ENCODE measurements around the gene KCND1.
A peak's percentile ranks its signal among the peaks of the same experiment; 100 is the strongest.

Gene KCND1

GRCh38 chrX:48917139-48918001 lies 54.3 kb downstream of the KCND1 start:
- Histone ChIP-seq H3K4me1 (ENCODE audit: insufficient read depth, insufficient read length) (peaks cover 7% of the 10 kb centered on the region), H3K9ac (ENCODE audit: insufficient read length, low read depth) (peak overlapping the region; percentile 96), H3K27me3 (ENCODE audit: insufficient read depth, insufficient read length) (no peaks in the 10 kb centered on the region), H3K9me3 (ENCODE audit: insufficient read depth, low read length) (no peaks in the 10 kb centered on the region), H3K36me3 (ENCODE audit: insufficient read depth, insufficient read length, low read length) (peaks cover 43% of the 10 kb centered on the region), H3K4me3 (ENCODE audit: insufficient read length, low read depth) (peak overlapping the region; percentile 96)
- DNase-seq (ENCODE audit: low read depth, low spot score), result no peak
- no peak for TF ChIP-seq SUZ12 (IDR thresholded peaks at IDR 0.05; ENCODE audit: extremely low read depth, insufficient read depth, insufficient read length)
- no peak for TF ChIP-seq YY1 (IDR thresholded peaks at IDR 0.05; ENCODE audit: insufficient read depth, insufficient read length)
- no peak for TF ChIP-seq ZNF274 (IDR thresholded peaks at IDR 0.05; ENCODE audit: low read depth, low read length)

- DNase-seq (ENCODE audit: low read depth, low spot score), result no peak
- TF ChIP-seq ZNF274 (IDR thresholded peaks at IDR 0.05; ENCODE audit: low read depth, low read length) (no peak), SUZ12 (IDR thresholded peaks at IDR 0.05; ENCODE audit: extremely low read depth, insufficient read depth, insufficient read length) (no peak), YY1 (IDR thresholded peaks at IDR 0.05; ENCODE audit: insufficient read depth, insufficient read length) (no peak)
- Histone ChIP-seq H3K9ac (ENCODE audit: insufficient read length, low read depth) (peak overlapping the region; percentile 45), H3K4me1 (ENCODE audit: insufficient read depth, insufficient read length) (peaks cover 2% of the 10 kb centered on the region), H3K4me3 (ENCODE audit: insufficient read length, low read depth) (no peak overlapping the region), H3K9me3 (ENCODE audit: insufficient read depth, low read length) (no peaks in the 10 kb centered on the region), H3K27me3 (ENCODE audit: insufficient read depth, insufficient read length) (no peaks in the 10 kb centered on the region), H3K36me3 (ENCODE audit: insufficient read depth, insufficient read length, low read length) (peaks cover 42% of the 10 kb centered on the region)
These were observed 56.8 kb downstream of the KCND1 start for GRCh38 chrX:48914593-48915493.

- TF ChIP-seq YY1 (IDR thresholded peaks at IDR 0.05; ENCODE audit: insufficient read depth, insufficient read length) (no peak), SUZ12 (IDR thresholded peaks at IDR 0.05; ENCODE audit: extremely low read depth, insufficient read depth, insufficient read length) (no peak), ZNF274 (IDR thresholded peaks at IDR 0.05; ENCODE audit: low read depth, low read length) (no peak)
- Histone ChIP-seq H3K4me1 (ENCODE audit: insufficient read depth, insufficient read length) (peaks cover 5% of the 10 kb centered on the region), H3K4me3 (ENCODE audit: insufficient read length, low read depth) (no peak overlapping the region), H3K9ac (ENCODE audit: insufficient read length, low read depth) (no peak overlapping the region), H3K36me3 (ENCODE audit: insufficient read depth, insufficient read length, low read length) (peaks cover 48% of the 10 kb centered on the region), H3K27me3 (ENCODE audit: insufficient read depth, insufficient read length) (no peaks in the 10 kb centered on the region), H3K9me3 (ENCODE audit: insufficient read depth, low read length) (no peaks in the 10 kb centered on the region)
- DNase-seq (ENCODE audit: low read depth, low spot score), result no peak
These were observed 57.9 kb downstream of the KCND1 start for GRCh38 chrX:48913605-48914366.

GRCh38 chrX:48911412-48912182 lies 60.0 kb downstream of the KCND1 start, which contains the start of gene SLC35A2:
Gene SLC35A2 (minus strand): TSS chrX:48911646. CDS start chrX:48911636, 10 bp downstream.
- DNase-seq (ENCODE audit: low read depth, low spot score), result no peak
- Histone ChIP-seq H3K9me3 (ENCODE audit: insufficient read depth, low read length) (no peaks in the 10 kb centered on the region), H3K9ac (ENCODE audit: insufficient read length, low read depth) (peak within 1 kb of the TSS; percentile 96), H3K4me1 (ENCODE audit: insufficient read depth, insufficient read length) (peaks cover 5% of the 10 kb centered on the region), H3K4me3 (ENCODE audit: insufficient read length, low read depth) (peak within 1 kb of the TSS; percentile 95), H3K36me3 (ENCODE audit: insufficient read depth, insufficient read length, low read length) (peaks cover 58% of the 10 kb centered on the region), H3K27me3 (ENCODE audit: insufficient read depth, insufficient read length) (no peaks in the 10 kb centered on the region)
- TF ChIP-seq ZNF274 (IDR thresholded peaks at IDR 0.05; ENCODE audit: low read depth, low read length) (no peak), YY1 (IDR thresholded peaks at IDR 0.05; ENCODE audit: insufficient read depth, insufficient read length) (peak; percentile 64)
